ENCODE results near the gene CYP4X1.
"Not testable (repeated sequence)": the region's sequence is repeated elsewhere in the genome, so short reads cannot be mapped to it uniquely, and the experiment has no call there.

Gene CYP4X1

GRCh38 chr1:47023268-47024140 is at the start of gene CYP4X1:
CYP4X1 (plus strand) TSS chr1:47023669; CDS start chr1:47023818, 149 bp downstream.
- no peak for DNase-seq

GRCh38 chr1:46983166-46983829 is 40.2 kb upstream of the CYP4X1 start:
- DNase-seq, result no peak

- no peak for DNase-seq
Measured at GRCh38 chr1:46983830-46984586, 39.5 kb upstream of the CYP4X1 start.

GRCh38 chr1:46990541-46990940 is 32.9 kb upstream of the CYP4X1 start:
- not testable (repeated sequence) for DNase-seq

GRCh38 chr1:46991083-46991923 is 32.2 kb upstream of the CYP4X1 start:
- DNase-seq, result no peak

- DNase-seq, result no peak
Measured at GRCh38 chr1:46996659-46997281, 26.7 kb upstream of the CYP4X1 start.

GRCh38 chr1:47002211-47002610 is 21.3 kb upstream of the CYP4X1 start:
- DNase-seq, result no peak

GRCh38 chr1:47003896-47004403 is 19.5 kb upstream of the CYP4X1 start:
- no peak for DNase-seq

GRCh38 chr1:47006437-47006836 is 17.0 kb upstream of the CYP4X1 start:
- not testable (repeated sequence) for DNase-seq

GRCh38 chr1:47013293-47013692 is 10.2 kb upstream of the CYP4X1 start:
- DNase-seq, result no peak

- DNase-seq, result no peak
Measured at GRCh38 chr1:47021070-47021469, 2.4 kb upstream of the CYP4X1 start.

GRCh38 chr1:47024141-47024801 is 802 bp downstream of the CYP4X1 start:
- no peak for DNase-seq

GRCh38 chr1:47030170-47030805 is 6.8 kb downstream of the CYP4X1 start:
- DNase-seq, result no peak

- no peak for DNase-seq
Measured at GRCh38 chr1:47031059-47031458, 7.6 kb downstream of the CYP4X1 start.

GRCh38 chr1:47031585-47031984 is 8.1 kb downstream of the CYP4X1 start:
- DNase-seq, result no peak

GRCh38 chr1:47036764-47037163 is 13.3 kb downstream of the CYP4X1 start:
- DNase-seq, result no peak

- no peak for DNase-seq
Measured at GRCh38 chr1:47059376-47059775, 35.9 kb downstream of the CYP4X1 start.

GRCh38 chr1:47067097-47067594 is 43.7 kb downstream of the CYP4X1 start, which contains the start of gene CYP4Z1:
CYP4Z1 (plus strand) TSS chr1:47067231; CDS start chr1:47067491, 260 bp downstream.
- no peak for DNase-seq

- DNase-seq, result not testable (repeated sequence)
Measured at GRCh38 chr1:47069080-47069479, 45.6 kb downstream of the CYP4X1 start.

- not testable (repeated sequence) for DNase-seq
Measured at GRCh38 chr1:47069509-47069908, 46.0 kb downstream of the CYP4X1 start.

Data from NCI-H1092 (cell line).